NCI-H2029 treated with DMSO at 0.1 percent for 48 hours (cell line): ENCODE data around the gene CBR3.

Experiments
- DNase-seq: peaks from one replicate; lab custom pipeline; 2025; lab: John Stamatoyannopoulos, UW

Gene CBR3

GRCh38 chr21:36183144-36183795 is 48.4 kb downstream of the CBR3 start:
- DNase-seq: no peak

GRCh38 chr21:36184545-36184944 is 49.7 kb downstream of the CBR3 start:
- DNase-seq: no peak

GRCh38 chr21:36185523-36185922 is 50.6 kb downstream of the CBR3 start:
- no peak for DNase-seq

- DNase-seq: no peak
Measured at GRCh38 chr21:36186081-36186480, 51.2 kb downstream of the CBR3 start.

GRCh38 chr21:36186506-36187399 is 51.9 kb downstream of the CBR3 start:
- peak; percentile 33 for DNase-seq

- peak; percentile 97 for DNase-seq
Measured at GRCh38 chr21:36188081-36188681, 53.3 kb downstream of the CBR3 start.

- DNase-seq: no peak
Measured at GRCh38 chr21:36188937-36189336, 54.1 kb downstream of the CBR3 start.

GRCh38 chr21:36190736-36191135 is 55.9 kb downstream of the CBR3 start:
- no peak for DNase-seq

- DNase-seq: no peak
Measured at GRCh38 chr21:36193200-36193599, 58.3 kb downstream of the CBR3 start.

GRCh38 chr21:36194024-36194423 is 59.1 kb downstream of the CBR3 start:
- peak; percentile 44 for DNase-seq

- no peak for DNase-seq
Measured at GRCh38 chr21:36195613-36196012, 60.7 kb downstream of the CBR3 start.
